Prostate gland (tissue), 2 donors: Measurements from ENCODE around the gene ARFGEF3.

Source experiments
- POLR2A ChIP-seq: fragments of 450-650 bp; IDR thresholded peaks from one replicate; pipeline ENCODE4 v1.6.1; 2016; ENCODE audit warnings: antibody characterized with exemption, mild to moderate bottlenecking
- POLR2AphosphoS5 ChIP-seq: sonication (generic); formaldehyde crosslinking; IDR thresholded peaks from one replicate; pipeline ENCODE4 v1.6.1; 2017; ENCODE audit warnings: antibody characterized with exemption
- TF ChIP-seq, protein P1 (sequence below), 4 experiments: fragments of 200-600 bp in 2 of 4; fragments of 450-650 bp in 2 of 4; sonication (generic) in 2 of 4; IDR thresholded peaks; 1 replicate in 3 of 4; 2 replicates in 1 of 4; pipeline ENCODE4 v1.5.1; 2016 to 2019; ENCODE audit warnings: antibody characterized with exemption in 4 of 4, mild to moderate bottlenecking in 2 of 4, moderate library complexity in 2 of 4

DNA sequence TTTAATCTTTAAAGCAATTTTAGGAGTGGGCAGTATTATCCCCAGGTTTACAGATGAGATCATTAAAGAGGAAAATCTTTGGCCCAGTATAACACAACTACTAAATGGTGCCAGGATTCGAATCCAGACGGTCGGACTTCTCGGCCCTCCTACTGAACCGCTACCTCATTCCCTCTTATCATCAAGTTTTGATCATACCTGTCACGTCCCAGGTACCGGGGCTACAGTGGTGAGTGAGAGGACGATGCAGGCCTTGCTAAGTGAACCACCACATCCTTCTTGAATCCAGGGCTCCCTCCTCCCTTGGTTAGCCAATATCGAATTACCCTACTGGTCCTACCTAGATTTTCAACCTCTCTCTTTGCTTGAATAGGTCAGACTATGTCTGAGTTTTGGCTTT, 134.6 kb downstream of the ARFGEF3 start:
- TF ChIP-seq, protein P1, sequence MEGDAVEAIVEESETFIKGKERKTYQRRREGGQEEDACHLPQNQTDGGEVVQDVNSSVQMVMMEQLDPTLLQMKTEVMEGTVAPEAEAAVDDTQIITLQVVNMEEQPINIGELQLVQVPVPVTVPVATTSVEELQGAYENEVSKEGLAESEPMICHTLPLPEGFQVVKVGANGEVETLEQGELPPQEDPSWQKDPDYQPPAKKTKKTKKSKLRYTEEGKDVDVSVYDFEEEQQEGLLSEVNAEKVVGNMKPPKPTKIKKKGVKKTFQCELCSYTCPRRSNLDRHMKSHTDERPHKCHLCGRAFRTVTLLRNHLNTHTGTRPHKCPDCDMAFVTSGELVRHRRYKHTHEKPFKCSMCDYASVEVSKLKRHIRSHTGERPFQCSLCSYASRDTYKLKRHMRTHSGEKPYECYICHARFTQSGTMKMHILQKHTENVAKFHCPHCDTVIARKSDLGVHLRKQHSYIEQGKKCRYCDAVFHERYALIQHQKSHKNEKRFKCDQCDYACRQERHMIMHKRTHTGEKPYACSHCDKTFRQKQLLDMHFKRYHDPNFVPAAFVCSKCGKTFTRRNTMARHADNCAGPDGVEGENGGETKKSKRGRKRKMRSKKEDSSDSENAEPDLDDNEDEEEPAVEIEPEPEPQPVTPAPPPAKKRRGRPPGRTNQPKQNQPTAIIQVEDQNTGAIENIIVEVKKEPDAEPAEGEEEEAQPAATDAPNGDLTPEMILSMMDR (IDR thresholded peaks at IDR 0.05) = no peak
- TF ChIP-seq POLR2A (no peak), POLR2AphosphoS5 (no peak)
